ENCODE data around the gene PAK4. TPM values are rescaled to one million over a fixed set of nuclear protein-coding genes. Genes with fewer than 3 reads are reported as not detected.

The PAK4 gene
- polyA plus RNA-seq, 1 donor (not counting 4 experiments of a cell fraction or from before 2014, with no cell fraction given), result 11.2 TPM

- Histone ChIP-seq H3K36me3 (ENCODE audit: control insufficient read depth in 2 of 2, extremely low read depth in 1 of 2, insufficient read depth in 2 of 2, low read length in 2 of 2) (no peaks in the 10 kb centered on the region), H3K79me2 (ENCODE audit: control insufficient read depth, insufficient read depth, low read length) (peaks cover 93% of the 10 kb centered on the region), H3K27ac (ENCODE audit: control insufficient read depth, insufficient read depth, low read length) (no peak overlapping the region), H3K9ac (ENCODE audit: control insufficient read depth, extremely low read depth, insufficient read depth, low read length) (no peak overlapping the region), H3K4me2 (ENCODE audit: control insufficient read depth, extremely low read depth, insufficient read depth, low read depth, low read length) (no peak overlapping the region), H3K9me1 (ENCODE audit: control insufficient read depth, extremely low read depth, insufficient read depth, low read length) (peaks cover 2% of the 10 kb centered on the region), H2AFZ (ENCODE audit: control insufficient read depth, low read length) (no peak overlapping the region), H3K9me3 (ENCODE audit: control insufficient read depth, low read depth, low read length) (no peaks in the 10 kb centered on the region), H3K4me1 (ENCODE audit: control insufficient read depth, extremely low read depth, insufficient read depth, low read length) (peaks cover 10% of the 10 kb centered on the region), H3K4me3 (ENCODE audit: control insufficient read depth in 2 of 3, extremely low read depth in 1 of 3, insufficient read depth in 2 of 3, low read depth in 1 of 3, low read length in 3 of 3) (no peak overlapping the region), H3K27me3 (ENCODE audit: control insufficient read depth, extremely low read depth, insufficient read depth, low read length) (no peaks in the 10 kb centered on the region), H4K20me1 (ENCODE audit: control insufficient read depth, extremely low read depth, insufficient read depth, low read length) (peaks cover 10% of the 10 kb centered on the region)
- no peak for FAIRE-seq
- dilution Hi-C loops (cut with MboI; ENCODE audit: extremely low pct_ligation_motif_present, low sequenced_read_pairs), result no loop called here
- no peak for TF ChIP-seq CTCF (optimal IDR thresholded peaks at IDR 0.05 in 1 of 3, IDR thresholded peaks at IDR 0.05 in 1 of 3, conservative IDR thresholded peaks at IDR 0.05 in 1 of 3; ENCODE audit: extremely low read depth in 1 of 3, insufficient read depth in 2 of 3, low read length in 3 of 3)
- TF ChIP-seq EZH2 (IDR thresholded peaks at IDR 0.05; ENCODE audit: low read length), result no peak
- no peak for DNase-seq (ENCODE audit: low read depth, low spot score)
Observed at GRCh38 chr19:39133431-39134270, 8.1 kb downstream of the PAK4 start.

GRCh38 chr19:39135701-39136100, 10.1 kb downstream of the PAK4 start:
- Histone ChIP-seq H2AFZ (ENCODE audit: control insufficient read depth, low read length) (no peak overlapping the region), H3K36me3 (ENCODE audit: control insufficient read depth in 2 of 2, extremely low read depth in 1 of 2, insufficient read depth in 2 of 2, low read length in 2 of 2) (no peaks in the 10 kb centered on the region), H3K4me2 (ENCODE audit: control insufficient read depth, extremely low read depth, insufficient read depth, low read depth, low read length) (no peak overlapping the region), H3K4me1 (ENCODE audit: control insufficient read depth, extremely low read depth, insufficient read depth, low read length) (peaks cover 10% of the 10 kb centered on the region), H3K27ac (ENCODE audit: control insufficient read depth, insufficient read depth, low read length) (no peak overlapping the region), H3K9me3 (ENCODE audit: control insufficient read depth, low read depth, low read length) (no peaks in the 10 kb centered on the region), H3K9ac (ENCODE audit: control insufficient read depth, extremely low read depth, insufficient read depth, low read length) (no peak overlapping the region), H3K79me2 (ENCODE audit: control insufficient read depth, insufficient read depth, low read length) (peaks cover 95% of the 10 kb centered on the region), H3K27me3 (ENCODE audit: control insufficient read depth, extremely low read depth, insufficient read depth, low read length) (no peaks in the 10 kb centered on the region), H3K4me3 (ENCODE audit: control insufficient read depth in 2 of 3, extremely low read depth in 1 of 3, insufficient read depth in 2 of 3, low read depth in 1 of 3, low read length in 3 of 3) (no peak overlapping the region), H3K9me1 (ENCODE audit: control insufficient read depth, extremely low read depth, insufficient read depth, low read length) (peaks cover 2% of the 10 kb centered on the region), H4K20me1 (ENCODE audit: control insufficient read depth, extremely low read depth, insufficient read depth, low read length) (peaks cover 10% of the 10 kb centered on the region)
- DNase-seq (ENCODE audit: low read depth, low spot score), result no peak
- TF ChIP-seq EZH2 (IDR thresholded peaks at IDR 0.05; ENCODE audit: low read length) (no peak), CTCF (optimal IDR thresholded peaks at IDR 0.05 in 1 of 3, IDR thresholded peaks at IDR 0.05 in 1 of 3, conservative IDR thresholded peaks at IDR 0.05 in 1 of 3; ENCODE audit: extremely low read depth in 1 of 3, insufficient read depth in 2 of 3, low read length in 3 of 3) (no peak)
- FAIRE-seq, result no peak
- dilution Hi-C loops (cut with MboI; ENCODE audit: extremely low pct_ligation_motif_present, low sequenced_read_pairs), result no loop called here
